K562 (cell line): ENCODE data around the gene NAA40. TPM values are rescaled to one million over a fixed set of nuclear protein-coding genes. Genes with fewer than 3 reads are reported as not detected.

Experiments used
- ATAC-seq: fragments of 200-7000 bp; cut with Tn5 transposase; 3 replicates; pipeline ENCODE4 v1.9.1; 2020; ENCODE audit warnings: moderate library complexity
- BruUV-seq: library from RNA; stranded (reverse); fragments of 400-500 nt; replicated peaks from 2 replicates; lab custom pipeline; 2021; lab: Mats Ljungman, UMichigan
- CTCF ChIA-PET: fragments of 300-600 bp; formaldehyde crosslinking; extraction: SDS; loops from one replicate; lab custom pipeline; 2021; ENCODE audit warnings: low intra/inter-chr PET ratio; lab: Yijun Ruan, JAX
- POLR2A ChIA-PET: fragments of 300-600, 350-650 bp; sonication (Branson Sonifier 250); formaldehyde crosslinking; extraction: SDS; loops from one replicate; lab custom pipeline; 2021; ENCODE audit warnings: antibody characterized with exemption, inconsistent platforms; lab: Yijun Ruan, JAX
- DNase-seq, 4 experiments: peaks; one replicate each; pipeline versions ENCODE4 v3.0.0 to v3.0.0-alpha.2; 2011 to 2018; ENCODE audit warnings: low spot score in 3 of 4, mixed read lengths in 3 of 4; ENCODE audit errors: extremely low read depth in 1 of 4
- FAIRE-seq: peaks from 2 replicates; lab custom pipeline; 2011; peaks lifted over from hg19 to GRCh38; lab: Jason Lieb, UNC
- H2AFZ ChIP-seq: 2 replicates; pipeline ENCODE4 v1.6.0; 2011; ENCODE audit warnings: low read depth, low read length, control low read depth, inconsistent platforms
- H3K27ac ChIP-seq: fragments of 200-600 bp; 3 replicates; pipeline ENCODE4 v1.8.0; 2011; ENCODE audit warnings: low read depth, mild to moderate bottlenecking, control low read depth, inconsistent platforms, low read length, moderate library complexity, mixed read lengths; ENCODE audit errors: extremely low read depth
- H3K27me3 ChIP-seq, 2 experiments: fragments of 300-600 bp in 1 of 2; 2 replicates in 1 of 2; 3 replicates in 1 of 2; pipeline versions ENCODE4 v1.6.0 to v1.8.0; 2011; ENCODE audit warnings: inconsistent platforms in 2 of 2, low read length in 2 of 2, mild to moderate bottlenecking in 1 of 2, mixed read lengths in 1 of 2, moderate library complexity in 1 of 2; ENCODE audit not compliant: control insufficient read depth in 2 of 2, insufficient read depth in 2 of 2
- H3K36me3 ChIP-seq: fragments of 300-600 bp; 3 replicates; pipeline ENCODE4 v1.8.0; 2011; ENCODE audit warnings: mild to moderate bottlenecking, low read length, inconsistent platforms; ENCODE audit not compliant: control insufficient read depth, insufficient read depth
- H3K4me1 ChIP-seq, 2 experiments: fragments of 200-600 bp in 1 of 2; replicated peaks in 1 of 2; 2 replicates in 1 of 2; 3 replicates in 1 of 2; pipeline versions ENCODE4 v1.5.1 to v1.8.0; 2011; ENCODE audit warnings: inconsistent platforms in 2 of 2, low read length in 2 of 2, mild to moderate bottlenecking in 1 of 2, mixed read lengths in 1 of 2, moderate library complexity in 1 of 2; ENCODE audit not compliant: control insufficient read depth in 2 of 2, insufficient read depth in 2 of 2
- H3K4me2 ChIP-seq: 2 replicates; pipeline ENCODE4 v1.6.1; 2011; ENCODE audit warnings: low read length, control low read depth, inconsistent platforms, mixed read lengths; ENCODE audit not compliant: insufficient read depth
- H3K4me3 ChIP-seq: fragments of 200-600 bp; sonication (generic), shearing (Covaris generic); 2 replicates; pipeline ENCODE4 v1.5.1; 2016; ENCODE audit warnings: control low read depth, inconsistent platforms
- H3K79me2 ChIP-seq: fragments of 200-600 bp; 3 replicates; pipeline ENCODE4 v1.8.0; 2011; ENCODE audit warnings: low read length, inconsistent platforms; ENCODE audit not compliant: control insufficient read depth, insufficient read depth
- H3K9ac ChIP-seq, 2 experiments: 2 replicates each; pipeline versions ENCODE4 v1.6.0 to v1.6.1; 2011; ENCODE audit warnings: low read depth in 2 of 2, low read length in 2 of 2, control low read depth in 1 of 2, inconsistent platforms in 1 of 2, mild to moderate bottlenecking in 1 of 2, mixed read lengths in 1 of 2; ENCODE audit not compliant: insufficient read depth in 1 of 2
- H3K9me1 ChIP-seq: one replicate; pipeline ENCODE4 v1.6.0; 2011; ENCODE audit warnings: inconsistent platforms, mild to moderate bottlenecking, low read length, moderate library complexity; ENCODE audit not compliant: control insufficient read depth, insufficient read depth
- H3K9me3 ChIP-seq: replicated peaks from 2 replicates; pipeline ENCODE4 v1.5.1; 2011; ENCODE audit warnings: low read depth, low read length, inconsistent platforms; ENCODE audit not compliant: control insufficient read depth, insufficient read depth
- H4K20me1 ChIP-seq: replicated peaks from 2 replicates; pipeline ENCODE4 v1.6.1; 2011; ENCODE audit warnings: low read length, inconsistent platforms, mixed read lengths; ENCODE audit not compliant: control insufficient read depth, insufficient read depth
- HMGXB4 ChIP-seq: sonication (generic); formaldehyde crosslinking; IDR thresholded peaks from 2 replicates; pipeline ENCODE4 v1.8.1; 2023; ENCODE audit warnings: mild to moderate bottlenecking, missing genetic modification reagents
- IRF9 ChIP-seq: fragments of 450-650 bp; IDR thresholded peaks from 2 replicates; pipeline ENCODE4 v1.6.1; 2016; ENCODE audit warnings: missing biosample characterization, missing genetic modification characterization
- MNT ChIP-seq, 2 experiments: fragments of 450-650 bp; conservative IDR thresholded peaks; 2 replicates each; pipeline ENCODE4 v1.6.1; 2017; ENCODE audit warnings: mild to moderate bottlenecking in 2 of 2, moderate library complexity in 2 of 2
- ZNF592 ChIP-seq: fragments of 450-650 bp; IDR thresholded peaks from 2 replicates; pipeline ENCODE4 v1.6.1; 2017; ENCODE audit warnings: antibody characterized with exemption, mild to moderate bottlenecking
- WGBS: fragments of 100-300 bp; shearing (Covaris generic); methylation state at CpG from one replicate; pipeline ENCODE4 v1.1.6; 2016; ENCODE audit warnings: low coverage, mixed read lengths; ENCODE audit not compliant: insufficient coverage; ENCODE audit errors: missing lambda C conversion rate; 5-methylcytosine and 5-hydroxymethylcytosine counted together
- in situ Hi-C: fragments of 300-500 bp; cut with MboI; formaldehyde crosslinking; loops from 4 replicates; pipeline ENCODE4 v1.15.0; 2018; ENCODE audit warnings: inconsistent platforms, mixed read lengths
- intact Hi-C: fragments of 100-400 bp; cut with micrococcal nuclease; formaldehyde crosslinking; loops from 2 replicates; pipeline ENCODE4 v1.14.2; 2022
- polyA plus RNA-seq, 8 experiments: library from polyadenylated mRNA; depleted of rRNA in 4 of 8; stranded (reverse) in 5 of 8; unstranded in 3 of 8; fragments of >200 nt; fragmentation: Nextera tagmentation in 2 of 8; fragmentation: Illumina TruSeq in 1 of 8; extraction: Ambion mirVana in 2 of 8; extraction: Trizol in 1 of 8; gene quantifications; 2 replicates each; pipeline versions ENCODE4 v1.2.1 to v1.2.3, GENCODE V29; 2011 to 2014; ENCODE audit warnings: inconsistent platforms in 1 of 8, missing spikeins in 1 of 8
- total RNA-seq, 7 experiments: library from RNA; depleted of rRNA in 6 of 7; stranded (reverse); fragments of >200 nt in 6 of 7; fragmentation: Illumina TruSeq in 2 of 7; extraction: Trizol in 2 of 7; gene quantifications; 2 replicates each; pipeline versions ENCODE4 v1.2.1 to v1.2.3, GENCODE V29; 2011 to 2021; ENCODE audit warnings: low replicate concordance in 1 of 7

The NAA40 gene
- total and polyA plus RNA-seq, 9 of the 15 experiments (the other 6 are each of a cell fraction or from before 2014, with no cell fraction given), result 6.2 to 39.0 (median 23.1) TPM

GRCh38 chr11:63910675-63911074, 28.1 kb upstream of the NAA40 start:
- no peaks in the 10 kb centered on the region for H3K27me3 ChIP-seq
- CTCF ChIA-PET, result no interaction called here
- BruUV-seq, result no TSS peak
- in situ Hi-C loops (no loop called here), intact Hi-C loops (no loop called here)
- TF ChIP-seq IRF9 (tag), result no peak
- no peak for TF ChIP-seq HMGXB4
- no peak for TF ChIP-seq ZNF592
- no peak for TF ChIP-seq MNT (conservative IDR thresholded peaks at IDR 0.05)
- H3K4me2 ChIP-seq, result no peak overlapping the region
- DNase-seq (no peak), ATAC-seq (no peak), FAIRE-seq (no peak)
- no peak overlapping the region for H3K9ac ChIP-seq
- no peak overlapping the region for H2AFZ ChIP-seq
- H3K9me1 ChIP-seq, result no peaks in the 10 kb centered on the region
- POLR2A ChIA-PET, result no interaction called here
- 74% methylated on average over 6 of the region's 9 CpGs for WGBS
- no peaks in the 10 kb centered on the region for H4K20me1 ChIP-seq
- H3K36me3 ChIP-seq, result peaks cover 41% of the 10 kb centered on the region; the same call in 2 of the 3 replicates
- H3K79me2 ChIP-seq, result no peaks in the 10 kb centered on the region
- H3K9me3 ChIP-seq, result no peaks in the 10 kb centered on the region
- H3K4me3 ChIP-seq, result no peak overlapping the region
- H3K27ac ChIP-seq, result no peak overlapping the region
- H3K4me1 ChIP-seq, result peaks cover 1 to 46% of the 10 kb centered on the region in 2 experiments; a peak in 3 of 5 replicates
